ENCODE results near the gene OR4K13. TPM values are rescaled to one million over a fixed set of nuclear protein-coding genes. Genes with fewer than 3 reads are reported as not detected.

OR4K13 gene, protein sequence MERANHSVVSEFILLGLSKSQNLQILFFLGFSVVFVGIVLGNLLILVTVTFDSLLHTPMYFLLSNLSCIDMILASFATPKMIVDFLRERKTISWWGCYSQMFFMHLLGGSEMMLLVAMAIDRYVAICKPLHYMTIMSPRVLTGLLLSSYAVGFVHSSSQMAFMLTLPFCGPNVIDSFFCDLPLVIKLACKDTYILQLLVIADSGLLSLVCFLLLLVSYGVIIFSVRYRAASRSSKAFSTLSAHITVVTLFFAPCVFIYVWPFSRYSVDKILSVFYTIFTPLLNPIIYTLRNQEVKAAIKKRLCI
- total RNA-seq, result not detected

DNA sequence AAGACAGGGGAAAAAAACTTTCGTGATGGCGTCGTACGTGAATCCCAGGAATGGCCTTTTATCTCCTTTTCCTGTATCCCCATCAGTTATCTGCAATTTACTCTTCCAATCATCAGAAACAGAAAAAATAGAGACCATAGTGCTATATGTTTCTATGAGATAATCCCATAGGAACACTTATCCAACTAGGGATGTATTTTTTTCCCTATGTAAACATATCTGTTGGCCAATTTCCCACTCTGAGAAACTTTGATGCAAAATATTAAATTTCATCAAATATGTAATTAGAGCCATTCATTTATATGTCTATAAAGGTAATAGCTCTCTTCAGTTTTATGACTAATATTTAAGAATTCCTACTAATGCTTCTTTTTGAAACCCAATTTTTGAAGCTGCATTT is at the start of gene OR4K13:
Gene OR4K13 (minus strand): TSS at position 101 of the 400 bp plus-strand sequence. CDS start 1,280 bp downstream, outside the sequence.
- TF ChIP-seq, protein P1, sequence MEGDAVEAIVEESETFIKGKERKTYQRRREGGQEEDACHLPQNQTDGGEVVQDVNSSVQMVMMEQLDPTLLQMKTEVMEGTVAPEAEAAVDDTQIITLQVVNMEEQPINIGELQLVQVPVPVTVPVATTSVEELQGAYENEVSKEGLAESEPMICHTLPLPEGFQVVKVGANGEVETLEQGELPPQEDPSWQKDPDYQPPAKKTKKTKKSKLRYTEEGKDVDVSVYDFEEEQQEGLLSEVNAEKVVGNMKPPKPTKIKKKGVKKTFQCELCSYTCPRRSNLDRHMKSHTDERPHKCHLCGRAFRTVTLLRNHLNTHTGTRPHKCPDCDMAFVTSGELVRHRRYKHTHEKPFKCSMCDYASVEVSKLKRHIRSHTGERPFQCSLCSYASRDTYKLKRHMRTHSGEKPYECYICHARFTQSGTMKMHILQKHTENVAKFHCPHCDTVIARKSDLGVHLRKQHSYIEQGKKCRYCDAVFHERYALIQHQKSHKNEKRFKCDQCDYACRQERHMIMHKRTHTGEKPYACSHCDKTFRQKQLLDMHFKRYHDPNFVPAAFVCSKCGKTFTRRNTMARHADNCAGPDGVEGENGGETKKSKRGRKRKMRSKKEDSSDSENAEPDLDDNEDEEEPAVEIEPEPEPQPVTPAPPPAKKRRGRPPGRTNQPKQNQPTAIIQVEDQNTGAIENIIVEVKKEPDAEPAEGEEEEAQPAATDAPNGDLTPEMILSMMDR (IDR thresholded peaks at IDR 0.05), result no peak
- DNase-seq (ENCODE audit: low spot score), result no peak

DNA sequence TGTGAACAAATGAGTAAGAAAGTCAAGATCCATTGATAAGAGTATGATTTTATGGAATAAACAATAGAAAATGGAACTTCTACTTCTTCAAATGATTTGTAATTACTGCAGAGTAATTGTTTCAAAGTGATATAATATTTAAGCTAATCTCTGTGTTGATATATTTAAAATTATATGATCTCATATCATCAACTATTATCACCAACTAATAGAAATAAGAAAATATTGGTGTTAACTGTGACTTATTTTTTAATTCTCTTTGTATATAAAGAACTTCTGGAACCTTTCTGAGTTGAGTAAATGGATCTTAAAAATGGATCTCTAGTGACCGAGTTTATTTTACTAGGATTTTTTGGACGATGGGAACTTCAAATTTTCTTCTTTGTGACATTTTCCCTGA is 23.9 kb upstream of the OR4K13 start, which contains the start of gene OR4L1:
Gene OR4L1 (plus strand): TSS at position 301 of the 400 bp plus-strand sequence. CDS start 0 bp downstream, at position 301.
- no peaks in the 10 kb centered on the region for H3K4me1 ChIP-seq
- H3K27ac ChIP-seq, result no peak within 1 kb of the TSS
- peaks cover 0 to 4% of the 10 kb centered on the region in 2 donors for H3K9me3 ChIP-seq
- no peaks in the 10 kb centered on the region for H3K27me3 ChIP-seq
- no peaks in the 10 kb centered on the region for H3K36me3 ChIP-seq
- no peak for DNase-seq (ENCODE audit: low spot score)
- H3K4me3 ChIP-seq, result no peak within 1 kb of the TSS
- TF ChIP-seq, protein P1 (IDR thresholded peaks at IDR 0.05), result no peak

More for the DNA sequence above, at the start of gene OR4K13:
- no peaks in the 10 kb centered on the region for H3K36me3 ChIP-seq
- H3K4me3 ChIP-seq, result no peak within 1 kb of the TSS
- no peaks in the 10 kb centered on the region for H3K4me1 ChIP-seq
- no peak within 1 kb of the TSS for H3K27ac ChIP-seq
- no peaks in the 10 kb centered on the region for H3K27me3 ChIP-seq
- H3K9me3 ChIP-seq, result no peaks in the 10 kb centered on the region

DNA sequence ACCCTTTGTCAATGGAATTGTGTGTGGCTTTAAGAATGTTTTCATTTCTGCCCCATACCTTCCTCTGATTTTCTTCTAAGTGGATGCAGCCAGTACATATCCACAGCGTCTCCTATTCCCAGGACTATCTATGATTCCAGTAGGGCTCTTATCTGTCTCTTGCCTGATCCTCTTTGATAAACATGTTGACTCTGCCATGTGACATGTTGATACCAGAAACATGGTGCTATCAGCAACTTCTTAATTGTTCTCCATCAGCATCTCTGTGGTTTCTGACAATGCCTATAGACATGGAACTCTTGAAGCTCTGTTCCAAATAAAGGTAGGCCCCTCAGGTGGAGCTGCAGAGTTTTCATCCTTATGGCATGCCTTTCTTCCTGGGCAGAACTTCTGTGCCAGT is 12.4 kb upstream of the OR4K13 start:
- no peaks in the 10 kb centered on the region for H3K4me1 ChIP-seq
- no peaks in the 10 kb centered on the region for H3K36me3 ChIP-seq
- H3K27ac ChIP-seq, result no peak overlapping the region
- H3K9me3 ChIP-seq, result no peaks in the 10 kb centered on the region
- TF ChIP-seq, protein P1 (IDR thresholded peaks at IDR 0.05), result no peak
- DNase-seq (ENCODE audit: low spot score), result no peak
- H3K27me3 ChIP-seq, result no peaks in the 10 kb centered on the region
- no peak overlapping the region for H3K4me3 ChIP-seq

DNA sequence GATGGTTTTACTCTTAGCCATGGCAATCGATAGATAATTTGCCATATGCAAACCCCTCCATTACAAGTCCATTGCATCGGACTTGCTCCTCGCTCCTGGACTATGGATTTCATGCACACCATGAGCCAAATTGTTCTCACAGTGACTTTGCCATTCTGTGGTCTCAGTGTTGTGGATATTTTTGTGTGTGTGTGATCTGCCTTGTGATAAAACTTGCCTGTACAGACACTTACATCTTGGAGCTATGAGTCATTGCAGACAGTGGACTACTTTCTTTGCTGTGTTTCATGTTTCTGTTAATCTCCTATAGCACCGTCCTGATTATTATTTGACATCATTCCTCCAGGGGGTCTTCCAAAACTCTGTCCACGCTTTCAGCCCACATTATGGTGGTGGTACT is 8.4 kb upstream of the OR4K13 start:
- Histone ChIP-seq H3K4me3 (no peak overlapping the region), H3K9me3 (no peaks in the 10 kb centered on the region), H3K36me3 (no peaks in the 10 kb centered on the region), H3K27ac (no peak overlapping the region), H3K27me3 (no peaks in the 10 kb centered on the region), H3K4me1 (no peaks in the 10 kb centered on the region)
- TF ChIP-seq, protein P1 (IDR thresholded peaks at IDR 0.05), result no peak
- no peak for DNase-seq (ENCODE audit: low spot score)

DNA sequence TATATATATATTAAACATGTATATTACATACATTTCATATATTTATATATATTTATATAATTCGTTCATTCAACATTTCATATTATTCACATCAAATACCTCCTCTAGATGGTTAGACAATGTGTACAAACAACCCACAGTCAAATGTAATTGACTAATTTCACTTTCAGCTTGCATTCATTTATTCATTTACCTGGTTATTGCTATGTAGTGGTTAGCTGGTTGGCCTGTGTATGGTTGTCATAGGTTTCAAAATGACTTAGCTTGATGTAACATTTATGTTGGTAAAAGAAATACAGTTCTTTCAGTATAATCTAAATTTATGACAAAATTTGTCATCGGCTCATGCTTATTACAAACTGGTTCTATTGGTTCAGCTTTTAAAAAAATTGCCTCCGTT is 389 bp downstream of the OR4K13 start:
- Histone ChIP-seq H3K9me3 (peaks cover 0 to 3% of the 10 kb centered on the region in 2 donors), H3K27ac (no peak overlapping the region), H3K36me3 (no peaks in the 10 kb centered on the region), H3K27me3 (no peaks in the 10 kb centered on the region), H3K4me3 (no peak overlapping the region), H3K4me1 (no peaks in the 10 kb centered on the region)
- TF ChIP-seq, protein P1 (IDR thresholded peaks at IDR 0.05), result no peak
- no peak for DNase-seq (ENCODE audit: low spot score)
